GM23248 (cell line): ENCODE results near the gene C2CD5. TPM values are rescaled to one million over a fixed set of nuclear protein-coding genes. Genes with fewer than 3 reads are reported as not detected.
A peak's percentile ranks its signal among the peaks of the same experiment; 100 is the strongest.

Source experiments
- DNase-seq: peaks from one replicate; pipeline ENCODE4 v3.0.0-alpha.2; 2015
- H2AFZ ChIP-seq: fragments of 200-600 bp; sonication (generic); 2 replicates; pipeline ENCODE4 v1.6.1; 2016; ENCODE audit warnings: antibody characterized with exemption
- H3F3A ChIP-seq: fragments of 200-600 bp; sonication (generic); 2 replicates; pipeline ENCODE4 v1.6.1; 2016; ENCODE audit warnings: mild to moderate bottlenecking, antibody characterized with exemption, mixed run types; ENCODE audit not compliant: insufficient read depth
- H3K27ac ChIP-seq: fragments of 200-600 bp; sonication (generic); 2 replicates; pipeline ENCODE4 v1.5.1; 2016; ENCODE audit warnings: mild to moderate bottlenecking
- H3K27me3 ChIP-seq: fragments of 200-600 bp; sonication (generic); replicated peaks from 2 replicates; pipeline ENCODE4 v1.6.1; 2016; ENCODE audit warnings: mild to moderate bottlenecking; ENCODE audit not compliant: insufficient read depth
- H3K36me3 ChIP-seq: fragments of 200-600 bp; sonication (generic); 2 replicates; pipeline ENCODE4 v1.6.1; 2016; ENCODE audit warnings: low read depth, mild to moderate bottlenecking
- H3K4me1 ChIP-seq: fragments of 200-600 bp; sonication (generic); 2 replicates; pipeline ENCODE4 v1.6.1; 2016; ENCODE audit warnings: mild to moderate bottlenecking; ENCODE audit not compliant: insufficient read depth
- H3K4me2 ChIP-seq: fragments of 200-600 bp; sonication (generic); one replicate; pipeline ENCODE4 v1.6.1; 2016; ENCODE audit warnings: mild to moderate bottlenecking; ENCODE audit not compliant: unreplicated experiment
- H3K4me3 ChIP-seq: fragments of 200-600 bp; sonication (generic); 2 replicates; pipeline ENCODE4 v1.5.1; 2016; ENCODE audit warnings: mild to moderate bottlenecking
- H3K79me2 ChIP-seq: fragments of 200-600 bp; sonication (generic); 2 replicates; pipeline ENCODE4 v1.6.1; 2016; ENCODE audit warnings: mild to moderate bottlenecking; ENCODE audit not compliant: insufficient read depth
- H3K9ac ChIP-seq: fragments of 200-600 bp; sonication (generic); 2 replicates; pipeline ENCODE4 v1.6.1; 2016; ENCODE audit warnings: mild to moderate bottlenecking
- H3K9me2 ChIP-seq: fragments of 200-600 bp; sonication (generic); 2 replicates; pipeline ENCODE4 v1.6.1; 2016; ENCODE audit warnings: mixed run types, mild to moderate bottlenecking, moderate library complexity; ENCODE audit not compliant: insufficient read depth
- H3K9me3 ChIP-seq: fragments of 200-600 bp; sonication (generic); one replicate; pipeline ENCODE4 v1.6.1; 2017; ENCODE audit warnings: low read depth
- H4K20me1 ChIP-seq: fragments of 200-600 bp; sonication (generic); 2 replicates; pipeline ENCODE4 v1.6.0; 2016; ENCODE audit not compliant: insufficient read depth
- EZH2 ChIP-seq: fragments of 200-600 bp; sonication (generic); IDR thresholded peaks from 2 replicates; pipeline ENCODE4 v1.6.1; 2018; ENCODE audit warnings: antibody characterized with exemption, mild to moderate bottlenecking; ENCODE audit not compliant: insufficient read depth, poor library complexity, severe bottlenecking
- EZH2phosphoT487 ChIP-seq: fragments of 200-600 bp; sonication (generic); IDR thresholded peaks from 2 replicates; pipeline ENCODE4 v1.6.1; 2018; ENCODE audit warnings: antibody characterized with exemption, moderate library complexity, mild to moderate bottlenecking, low read depth; ENCODE audit not compliant: insufficient read depth
- WGBS, 2 experiments: methylation state at CpG; one replicate each; pipeline ENCODE4 v1.1.6; 2015 to 2017; ENCODE audit warnings: low lambda C conversion rate in 2 of 2, low coverage in 1 of 2; ENCODE audit errors: missing lambda C conversion rate in 2 of 2; 5-methylcytosine and 5-hydroxymethylcytosine counted together
- in situ Hi-C: fragments of 300-500 bp; cut with MboI; formaldehyde crosslinking; loops from 2 replicates; pipeline ENCODE4 v1.15.0; 2020
- polyA plus RNA-seq: library from polyadenylated mRNA; unstranded; fragments of >200 nt; fragmentation: Nextera tagmentation; extraction: Ambion mirVana; gene quantifications from 2 replicates; pipeline ENCODE4 v1.2.1, GENCODE V29; 2016
- total RNA-seq: library from RNA; depleted of rRNA; stranded (reverse); fragments of >200 nt; shearing (Covaris generic); gene quantifications from 2 replicates; pipeline ENCODE4 v1.2.3, GENCODE V29; 2014

C2CD5 gene
- total and polyA plus RNA-seq, 2 experiments from 2014 or later = 13.3 to 13.7 TPM

- Histone ChIP-seq H3K79me2 (0 out of 2 replicates have a peak, but pooled peaks cover 3% of the 10 kb centered on the region), H3K9me3 (no peaks in the 10 kb centered on the region), H3K9ac (no peak overlapping the region), H3K27ac (peak overlapping the region; percentile 56; the same call in 1 of the 2 replicates), H3F3A (peaks cover 20% of the 10 kb centered on the region), H3K9me2 (no peaks in the 10 kb centered on the region), H3K36me3 (peaks cover 23% of the 10 kb centered on the region), H3K27me3 (no peaks in the 10 kb centered on the region), H3K4me1 (peaks cover 50% of the 10 kb centered on the region), H2AFZ (no peak overlapping the region), H3K4me2 (no peak overlapping the region), H4K20me1 (no peaks in the 10 kb centered on the region), H3K4me3 (no peak overlapping the region)
- 92 to 95% methylated on average over 3 of the region's 3 CpGs for WGBS, 2 experiments
- TF ChIP-seq EZH2phosphoT487 (no peak), EZH2 (no peak)
- in situ Hi-C loops = no loop called here
- DNase-seq = peak; percentile 59
Measured at GRCh38 chr12:22529281-22530060, 14.9 kb downstream of the C2CD5 start.

GRCh38 chr12:22527999-22528398, 16.3 kb downstream of the C2CD5 start:
- H3K27ac ChIP-seq = peak overlapping the region; percentile 56
- H3K9ac ChIP-seq = no peak overlapping the region
- peak; percentile 78 for DNase-seq
- no peak for TF ChIP-seq EZH2
- TF ChIP-seq EZH2phosphoT487 = no peak
- no peaks in the 10 kb centered on the region for H3K9me3 ChIP-seq
- peak overlapping the region; percentile 27; the same call in 1 of the 2 replicates for H3K4me3 ChIP-seq
- 0 out of 2 replicates have a peak overlapping the region, but pooled peaks have one; percentile 7 for H2AFZ ChIP-seq
- H3F3A ChIP-seq = peaks cover 20% of the 10 kb centered on the region
- WGBS, 2 experiments = 34 to 35% methylated on average over 1 of the region's 1 CpG
- in situ Hi-C loops = no loop called here
- no peaks in the 10 kb centered on the region for H4K20me1 ChIP-seq
- no peaks in the 10 kb centered on the region for H3K9me2 ChIP-seq
- H3K4me1 ChIP-seq = peaks cover 50% of the 10 kb centered on the region
- H3K4me2 ChIP-seq = peak overlapping the region; percentile 71
- H3K27me3 ChIP-seq = no peaks in the 10 kb centered on the region
- 0 out of 2 replicates have a peak, but pooled peaks cover 3% of the 10 kb centered on the region for H3K79me2 ChIP-seq
- peaks cover 18% of the 10 kb centered on the region for H3K36me3 ChIP-seq

- no peak for TF ChIP-seq EZH2
- TF ChIP-seq EZH2phosphoT487 = no peak
- Histone ChIP-seq H3F3A (peaks cover 20% of the 10 kb centered on the region), H3K9ac (no peak overlapping the region), H3K27ac (no peak overlapping the region), H3K27me3 (no peaks in the 10 kb centered on the region), H3K36me3 (peaks cover 11% of the 10 kb centered on the region), H3K4me3 (no peak overlapping the region), H3K79me2 (0 out of 2 replicates have a peak, but pooled peaks cover 3% of the 10 kb centered on the region), H3K4me2 (no peak overlapping the region), H4K20me1 (no peaks in the 10 kb centered on the region), H2AFZ (no peak overlapping the region), H3K9me3 (no peaks in the 10 kb centered on the region), H3K4me1 (peaks cover 50% of the 10 kb centered on the region), H3K9me2 (no peaks in the 10 kb centered on the region)
- in situ Hi-C loops = no loop called here
- 95 to 98% methylated on average over 3 of the region's 3 CpGs for WGBS, 2 experiments
- DNase-seq = no peak
Measured at GRCh38 chr12:22526836-22527235, 17.5 kb downstream of the C2CD5 start.

- Histone ChIP-seq H3F3A (peaks cover 20% of the 10 kb centered on the region), H3K9me2 (no peaks in the 10 kb centered on the region), H3K4me3 (peak overlapping the region; percentile 14; the same call in 1 of the 2 replicates), H3K36me3 (no peaks in the 10 kb centered on the region; the same call in 1 of the 2 replicates), H3K27ac (0 out of 2 replicates have a peak overlapping the region, but pooled peaks have one; percentile 22), H4K20me1 (no peaks in the 10 kb centered on the region), H3K9ac (no peak overlapping the region), H3K9me3 (no peaks in the 10 kb centered on the region), H3K79me2 (0 out of 2 replicates have a peak, but pooled peaks cover 3% of the 10 kb centered on the region), H3K4me2 (peak overlapping the region; percentile 21), H3K27me3 (no peaks in the 10 kb centered on the region), H2AFZ (no peak overlapping the region), H3K4me1 (peaks cover 62% of the 10 kb centered on the region)
- DNase-seq = peak; percentile 50
- in situ Hi-C loops = no loop called here
- TF ChIP-seq EZH2phosphoT487 (no peak), EZH2 (no peak)
- 62 to 70% methylated on average over 2 of the region's 2 CpGs for WGBS, 2 experiments
Measured at GRCh38 chr12:22525426-22525825, 18.9 kb downstream of the C2CD5 start.
